ENCODE results near the gene SULT4A1. TPM values are rescaled to one million over a fixed set of nuclear protein-coding genes. Genes with fewer than 3 reads are reported as not detected.

SULT4A1 gene
- total and polyA plus RNA-seq, 9 of the 15 experiments (the other 6 are each of a cell fraction or from before 2014, with no cell fraction given) = 0.03 to 0.20 (median 0.09) TPM; not detected in 3

- no peak for DNase-seq (ENCODE audit: extremely low read depth in 1 of 4, low spot score in 3 of 4)
- H2AFZ ChIP-seq (ENCODE audit: low read depth, low read length) = no peak overlapping the region
- H3K4me1 ChIP-seq (replicated peaks in 1 of 2; ENCODE audit: control insufficient read depth in 2 of 2, insufficient read depth in 2 of 2, low read length in 2 of 2) = no peaks in the 10 kb centered on the region; a peak in 1 of 5 replicates
- no peak overlapping the region for H3K4me3 ChIP-seq
- TF ChIP-seq MCM2 (IDR thresholded peaks at IDR 0.05; ENCODE audit: low read depth) (no peak), MEF2D (tag; conservative IDR thresholded peaks at IDR 0.05; ENCODE audit: low read depth) (no peak), GTF2F1 (IDR thresholded peaks at IDR 0.05; ENCODE audit: low read depth, low read length) (no peak), ZNF717 (CRISPR knock-in tag; IDR thresholded peaks at IDR 0.05) (no peak), CBFA2T3 (IDR thresholded peaks at IDR 0.05) (no peak), ZC3H8 (IDR thresholded peaks at IDR 0.05) (no peak), DLX4 (CRISPR knock-in tag; IDR thresholded peaks at IDR 0.05) (no peak), ZZZ3 (IDR thresholded peaks at IDR 0.05) (no peak), ZNF41 (CRISPR knock-in tag; conservative IDR thresholded peaks at IDR 0.05) (no peak)
- WGBS (ENCODE audit: insufficient coverage, low coverage, missing lambda C conversion rate) = 11% methylated on average over 15 of the region's 17 CpGs
- H3K9ac ChIP-seq (ENCODE audit: insufficient read depth in 1 of 2, low read depth in 2 of 2, low read length in 2 of 2) = no peak overlapping the region
- in situ Hi-C loops (cut with MboI) (no loop called here), intact Hi-C loops (cut with micrococcal nuclease) (no loop called here)
- H3K79me2 ChIP-seq (ENCODE audit: control insufficient read depth, insufficient read depth, low read length) = no peaks in the 10 kb centered on the region
- no peaks in the 10 kb centered on the region for H3K9me1 ChIP-seq (ENCODE audit: control insufficient read depth, insufficient read depth, low read length)
- H3K4me2 ChIP-seq (ENCODE audit: insufficient read depth, low read length) = no peak overlapping the region
- H3K27me3 ChIP-seq (ENCODE audit: control insufficient read depth in 2 of 2, insufficient read depth in 2 of 2, low read length in 2 of 2) = peaks cover 10 to 78% of the 10 kb centered on the region in 2 experiments; a peak in 3 of 5 replicates
- ATAC-seq = no peak
- peaks cover 5% of the 10 kb centered on the region; the same call in 1 of the 2 replicates for H4K20me1 ChIP-seq (replicated peaks; ENCODE audit: control insufficient read depth, insufficient read depth, low read length)
- H3K27ac ChIP-seq (ENCODE audit: extremely low read depth, low read depth, low read length) = no peak overlapping the region
- ChIA-PET CTCF (ENCODE audit: low intra/inter-chr PET ratio) (no interaction called here), POLR2A (no interaction called here)
- FAIRE-seq = no peak
- no TSS peak for BruUV-seq (replicated peaks)
- H3K36me3 ChIP-seq (ENCODE audit: control insufficient read depth, insufficient read depth, low read length) = no peaks in the 10 kb centered on the region
- no peaks in the 10 kb centered on the region for H3K9me3 ChIP-seq (replicated peaks; ENCODE audit: control insufficient read depth, insufficient read depth, low read depth, low read length)
Measured at GRCh38 chr22:43823911-43824665, 38.2 kb downstream of the SULT4A1 start.
